ENCODE results near the gene CTBP2. TPM values are rescaled to one million over a fixed set of nuclear protein-coding genes. Genes with fewer than 3 reads are reported as not detected.

The CTBP2 gene
- total RNA-seq, 6 experiments from 2014 or later, result 70.6 to 86.9 (median 78.8) TPM

DNA sequence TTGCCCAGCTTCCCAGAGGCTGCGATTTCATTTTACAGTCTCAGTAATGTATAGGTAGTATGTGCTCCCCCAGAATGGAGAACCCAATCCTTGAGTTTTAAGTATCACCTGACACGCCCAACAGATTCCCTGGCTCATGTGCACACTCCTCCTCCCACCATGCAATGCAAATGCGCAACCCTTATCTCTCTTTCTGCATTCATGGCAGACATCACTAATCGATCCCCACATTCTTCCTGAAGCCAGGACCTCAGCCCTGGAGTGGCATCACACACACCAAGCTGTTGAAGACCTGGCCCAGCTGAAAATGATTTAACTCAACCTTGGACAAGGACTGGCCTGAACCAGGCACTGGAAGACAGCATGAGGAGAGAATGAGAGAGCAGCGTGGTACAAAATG is 150.0 kb downstream of the CTBP2 start:
- TF ChIP-seq CTCF (IDR thresholded peaks at IDR 0.05), result no peak
- no peak for DNase-seq
- Mint-ChIP-seq H3K4me3 (no peak overlapping the region), H3K27ac (peak overlapping the region; percentile 5; the same call in 1 of the 2 replicates), H3K36me3 (ENCODE audit: low read depth) (peaks cover 8% of the 10 kb centered on the region), H3K4me1 (ENCODE audit: low read depth) (peaks cover 37% of the 10 kb centered on the region), H3K27me3 (ENCODE audit: insufficient read depth) (peaks cover 1% of the 10 kb centered on the region; the same call in 1 of the 2 replicates), H3K9me3 (no peaks in the 10 kb centered on the region)

GRCh38 chr10:125009661-125010161 is 150.7 kb downstream of the CTBP2 start:
- DNase-seq, result no peak
- H3K4me1 Mint-ChIP-seq (ENCODE audit: low read depth), result peaks cover 36% of the 10 kb centered on the region
- H3K36me3 Mint-ChIP-seq (ENCODE audit: low read depth), result peaks cover 7% of the 10 kb centered on the region; the same call in 1 of the 2 replicates
- H3K27me3 Mint-ChIP-seq (ENCODE audit: insufficient read depth), result peaks cover 1% of the 10 kb centered on the region; the same call in 1 of the 2 replicates
- no peaks in the 10 kb centered on the region for H3K9me3 Mint-ChIP-seq
- TF ChIP-seq CTCF (IDR thresholded peaks at IDR 0.05), result no peak
- H3K4me3 Mint-ChIP-seq, result no peak overlapping the region
- H3K27ac Mint-ChIP-seq, result no peak overlapping the region

GRCh38 chr10:125008689-125009638 is 151.4 kb downstream of the CTBP2 start:
- Mint-ChIP-seq H3K4me1 (ENCODE audit: low read depth) (peaks cover 36% of the 10 kb centered on the region), H3K9me3 (no peaks in the 10 kb centered on the region), H3K27me3 (ENCODE audit: insufficient read depth) (peaks cover 1% of the 10 kb centered on the region; the same call in 1 of the 2 replicates), H3K27ac (0 out of 2 replicates have a peak overlapping the region, but pooled peaks have one; percentile 40), H3K36me3 (ENCODE audit: low read depth) (peaks cover 11% of the 10 kb centered on the region; the same call in 1 of the 2 replicates), H3K4me3 (no peak overlapping the region)
- DNase-seq, result no peak
- no peak for TF ChIP-seq CTCF (IDR thresholded peaks at IDR 0.05)

DNA sequence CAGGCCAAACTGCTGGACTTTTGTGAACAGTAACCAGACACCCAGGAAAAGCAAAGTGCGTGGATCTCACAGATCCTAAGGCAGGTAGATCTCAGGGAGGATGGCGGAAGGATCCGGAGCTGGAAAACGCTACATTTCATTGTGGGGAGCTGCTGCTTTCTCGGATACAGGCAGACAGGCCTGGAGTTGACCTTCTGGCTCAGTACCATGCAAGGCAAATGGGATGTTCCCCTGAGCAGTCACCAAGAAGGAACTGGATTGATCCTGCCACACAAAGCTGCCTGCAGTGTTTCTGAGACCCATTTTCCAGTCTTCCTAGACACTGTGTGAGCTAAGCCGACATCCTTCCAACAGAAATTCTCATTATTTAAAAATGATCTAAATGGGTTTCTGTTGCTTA is 152.9 kb downstream of the CTBP2 start:
- no peak for TF ChIP-seq CTCF (IDR thresholded peaks at IDR 0.05)
- H3K9me3 Mint-ChIP-seq, result no peaks in the 10 kb centered on the region
- no peak for DNase-seq
- H3K4me1 Mint-ChIP-seq (ENCODE audit: low read depth), result peaks cover 36% of the 10 kb centered on the region
- peaks cover 11% of the 10 kb centered on the region; the same call in 1 of the 2 replicates for H3K36me3 Mint-ChIP-seq (ENCODE audit: low read depth)
- peak overlapping the region; percentile 76 for H3K27ac Mint-ChIP-seq
- 0 out of 2 replicates have a peak overlapping the region, but pooled peaks have one; percentile 2 for H3K4me3 Mint-ChIP-seq
- H3K27me3 Mint-ChIP-seq (ENCODE audit: insufficient read depth), result peaks cover 1% of the 10 kb centered on the region; the same call in 1 of the 2 replicates

- peak; percentile 63 for DNase-seq
- 0 out of 2 replicates have a peak overlapping the region, but pooled peaks have one; percentile 2 for H3K4me3 Mint-ChIP-seq
- peaks cover 1% of the 10 kb centered on the region; the same call in 1 of the 2 replicates for H3K27me3 Mint-ChIP-seq (ENCODE audit: insufficient read depth)
- TF ChIP-seq CTCF (IDR thresholded peaks at IDR 0.05), result no peak
- H3K9me3 Mint-ChIP-seq, result no peaks in the 10 kb centered on the region
- H3K4me1 Mint-ChIP-seq (ENCODE audit: low read depth), result peaks cover 36% of the 10 kb centered on the region
- H3K36me3 Mint-ChIP-seq (ENCODE audit: low read depth), result peaks cover 11% of the 10 kb centered on the region; the same call in 1 of the 2 replicates
- peak overlapping the region; percentile 76 for H3K27ac Mint-ChIP-seq
Measured at GRCh38 chr10:125006921-125007426, 153.4 kb downstream of the CTBP2 start.
